D721Med (cell line): ENCODE data around the gene UMODL1.

ENCODE experiments used
- DNase-seq: peaks from one replicate; pipeline ENCODE4 v3.0.0; 2011; ENCODE audit warnings: low spot score; ENCODE audit not compliant: insufficient read length
- FAIRE-seq: peaks from 2 replicates; lab custom pipeline; 2011; peaks lifted over from hg19 to GRCh38; lab: Jason Lieb, UNC
- CTCF ChIP-seq: IDR thresholded peaks from 2 replicates; pipeline ENCODE4 v1.5.1; 2012; ENCODE audit warnings: mild to moderate bottlenecking, control low read depth; ENCODE audit not compliant: insufficient read depth; ENCODE audit errors: missing control alignments

Gene UMODL1

GRCh38 chr21:42120903-42121535 lies 49.9 kb downstream of the UMODL1 start:
- no peak for DNase-seq
- FAIRE-seq: no peak
- TF ChIP-seq CTCF: no peak

- DNase-seq: no peak
- FAIRE-seq: no peak
- TF ChIP-seq CTCF: no peak
Measured at GRCh38 chr21:42121794-42122193, 50.7 kb downstream of the UMODL1 start.

- TF ChIP-seq CTCF: no peak
- no peak for DNase-seq
- FAIRE-seq: no peak
Measured at GRCh38 chr21:42122398-42122797, 51.3 kb downstream of the UMODL1 start.

- FAIRE-seq (no peak), DNase-seq (no peak)
- TF ChIP-seq CTCF: no peak
Measured at GRCh38 chr21:42122808-42123207, 51.7 kb downstream of the UMODL1 start.

DNA sequence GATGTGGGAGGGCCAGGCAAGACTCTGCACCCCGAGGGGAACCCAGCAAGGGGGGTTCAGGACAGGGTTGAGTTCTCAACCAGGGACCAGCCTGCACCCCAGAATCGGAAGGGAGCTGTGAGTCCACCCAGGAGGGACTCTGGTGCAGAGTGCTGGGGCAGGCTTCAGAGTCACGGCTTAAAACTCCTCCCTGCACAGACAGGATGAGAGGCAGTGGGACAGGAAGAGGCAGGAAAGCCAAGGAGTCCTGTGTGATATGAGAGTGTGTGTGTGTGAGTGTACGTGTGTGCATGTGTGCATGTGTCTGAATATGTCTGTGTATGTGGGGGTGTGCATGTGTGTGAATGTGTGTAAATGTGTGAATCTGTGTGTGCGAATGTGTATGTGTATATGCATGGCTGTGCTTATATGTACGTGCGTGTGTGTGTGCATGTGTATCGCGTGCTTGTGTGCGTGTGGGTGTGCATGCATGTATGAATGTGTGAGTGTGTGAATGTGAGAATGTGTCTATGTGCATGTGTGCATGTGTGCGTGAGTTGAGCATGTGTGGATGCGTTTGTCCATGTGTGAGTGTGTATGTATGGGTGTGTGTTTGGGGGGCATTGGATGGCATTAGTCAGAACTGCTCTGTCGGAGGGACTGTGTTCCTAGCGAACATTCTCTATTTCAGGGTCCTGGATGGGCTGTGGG lies 52.2 kb downstream of the UMODL1 start:
- DNase-seq (no peak), FAIRE-seq (no peak)
- no peak for TF ChIP-seq CTCF

GRCh38 chr21:42124081-42124480 lies 53.0 kb downstream of the UMODL1 start:
- FAIRE-seq (no peak), DNase-seq (no peak)
- no peak for TF ChIP-seq CTCF
